SK-N-SH treated with all-trans-retinoic acid at 6 μM for 48 hours (cell line): ENCODE data around the gene SNX15.

ENCODE experiments used
- ESRRG ChIP-seq: fragments of 250-450 bp; sonication (Bioruptor Pico); IDR thresholded peaks from 2 replicates; pipeline ENCODE4 v1.6.1; 2021; ENCODE audit warnings: mild to moderate bottlenecking
- ZFP3 ChIP-seq: fragments of 250-450 bp; sonication (Bioruptor Pico); IDR thresholded peaks from 2 replicates; pipeline ENCODE4 v1.5.0; 2020; ENCODE audit warnings: mild to moderate bottlenecking, moderate library complexity

The SNX15 gene

DNA sequence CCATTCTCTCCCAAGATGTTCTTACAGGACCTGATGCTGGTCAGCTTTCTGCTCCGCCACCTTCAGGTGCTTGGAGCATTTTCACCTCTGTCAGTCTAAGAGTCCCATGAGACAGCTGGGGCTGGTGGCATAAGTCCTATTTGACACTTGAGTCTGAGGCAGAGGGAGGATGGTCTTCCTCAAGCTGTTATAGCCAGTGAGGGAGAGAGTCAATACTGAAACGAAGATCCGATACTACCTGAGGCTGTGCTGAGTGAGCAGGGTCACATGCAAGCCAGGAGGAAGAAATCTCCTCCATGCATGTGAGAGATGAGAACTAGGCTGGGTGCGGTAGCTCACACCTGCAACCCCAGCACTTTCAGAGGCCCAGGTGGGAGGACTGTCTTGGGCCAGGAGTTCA is 62.4 kb downstream of the SNX15 start (continued):
- no peak for TF ChIP-seq ESRRG
- no peak for TF ChIP-seq ZFP3 (CRISPR knock-in tag)
- TF ChIP-seq, all 23 proteins: peak for 0
